Measurements from ENCODE around the gene SPAG17. TPM values are rescaled to one million over a fixed set of nuclear protein-coding genes. Genes with fewer than 3 reads are reported as not detected.

Gene SPAG17
- total and polyA plus RNA-seq, 8 donors, result 1.3 to 18.3 (median 9.7) TPM

GRCh38 chr1:118217141-118217838 lies 32.3 kb upstream of the SPAG17 start:
- Histone ChIP-seq H3K4me1 (no peaks in the 10 kb centered on the region), H3K27me3 (no peaks in the 10 kb centered on the region), H3K27ac (no peak overlapping the region), H3K36me3 (no peaks in the 10 kb centered on the region), H3K9me3 (no peaks in the 10 kb centered on the region), H3K4me3 (no peak overlapping the region)
- intact Hi-C loops (cut with DNase I), result no loop called here
- no peak for ATAC-seq
- DNase-seq, result no peak
- TF ChIP-seq, protein P1, sequence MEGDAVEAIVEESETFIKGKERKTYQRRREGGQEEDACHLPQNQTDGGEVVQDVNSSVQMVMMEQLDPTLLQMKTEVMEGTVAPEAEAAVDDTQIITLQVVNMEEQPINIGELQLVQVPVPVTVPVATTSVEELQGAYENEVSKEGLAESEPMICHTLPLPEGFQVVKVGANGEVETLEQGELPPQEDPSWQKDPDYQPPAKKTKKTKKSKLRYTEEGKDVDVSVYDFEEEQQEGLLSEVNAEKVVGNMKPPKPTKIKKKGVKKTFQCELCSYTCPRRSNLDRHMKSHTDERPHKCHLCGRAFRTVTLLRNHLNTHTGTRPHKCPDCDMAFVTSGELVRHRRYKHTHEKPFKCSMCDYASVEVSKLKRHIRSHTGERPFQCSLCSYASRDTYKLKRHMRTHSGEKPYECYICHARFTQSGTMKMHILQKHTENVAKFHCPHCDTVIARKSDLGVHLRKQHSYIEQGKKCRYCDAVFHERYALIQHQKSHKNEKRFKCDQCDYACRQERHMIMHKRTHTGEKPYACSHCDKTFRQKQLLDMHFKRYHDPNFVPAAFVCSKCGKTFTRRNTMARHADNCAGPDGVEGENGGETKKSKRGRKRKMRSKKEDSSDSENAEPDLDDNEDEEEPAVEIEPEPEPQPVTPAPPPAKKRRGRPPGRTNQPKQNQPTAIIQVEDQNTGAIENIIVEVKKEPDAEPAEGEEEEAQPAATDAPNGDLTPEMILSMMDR (IDR thresholded peaks at IDR 0.05), result no peak

GRCh38 chr1:118214866-118215265 lies 29.8 kb upstream of the SPAG17 start:
- H3K9me3 ChIP-seq, result no peaks in the 10 kb centered on the region
- TF ChIP-seq, protein P1 (IDR thresholded peaks at IDR 0.05), result no peak
- H3K27me3 ChIP-seq, result no peaks in the 10 kb centered on the region
- intact Hi-C loops (cut with DNase I), result no loop called here
- H3K4me3 ChIP-seq, result no peak overlapping the region
- ATAC-seq, result no peak
- no peak for DNase-seq
- no peaks in the 10 kb centered on the region for H3K4me1 ChIP-seq
- H3K36me3 ChIP-seq, result no peaks in the 10 kb centered on the region
- H3K27ac ChIP-seq, result no peak overlapping the region

- TF ChIP-seq, protein P1 (IDR thresholded peaks at IDR 0.05), result no peak
- no peak overlapping the region for H3K27ac ChIP-seq
- DNase-seq (no peak), ATAC-seq (no peak)
- H3K36me3 ChIP-seq, result no peaks in the 10 kb centered on the region
- intact Hi-C loops (cut with DNase I), result no loop called here
- no peak overlapping the region for H3K4me3 ChIP-seq
- H3K9me3 ChIP-seq, result no peaks in the 10 kb centered on the region
- no peaks in the 10 kb centered on the region for H3K27me3 ChIP-seq
- no peaks in the 10 kb centered on the region for H3K4me1 ChIP-seq
Measured at GRCh38 chr1:118210723-118211110, 25.7 kb upstream of the SPAG17 start.

DNA sequence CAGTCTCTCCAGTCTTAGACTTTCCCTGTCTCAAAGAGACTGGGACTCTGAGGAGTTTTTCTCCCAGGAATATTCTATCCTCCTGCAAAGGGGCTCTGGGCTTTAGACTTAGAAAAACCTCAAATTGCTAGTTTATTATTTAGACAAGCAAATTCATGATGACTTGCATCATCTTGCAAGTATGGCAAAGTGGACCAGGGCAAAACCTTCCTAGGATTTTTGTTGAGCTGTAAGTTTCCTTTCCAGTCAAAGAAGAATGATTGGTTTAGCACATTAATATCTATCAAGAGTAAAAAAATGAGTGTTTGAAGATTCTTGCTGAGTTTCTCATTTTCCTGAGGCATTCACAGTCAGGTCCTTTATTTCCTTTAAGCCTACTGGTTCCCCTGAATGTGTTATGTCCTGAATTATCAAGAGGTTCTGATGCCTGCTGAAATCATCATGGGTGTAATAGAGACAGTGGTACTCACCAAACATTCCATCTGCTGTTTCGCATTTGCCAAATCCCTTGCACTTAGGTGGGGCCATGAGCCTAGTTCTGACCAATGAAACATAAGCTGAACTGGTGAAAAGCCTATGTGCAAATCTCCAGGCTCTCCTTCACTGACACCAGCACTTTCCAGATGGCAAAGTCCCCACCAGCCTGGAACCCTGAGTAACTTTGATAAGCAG lies 25.2 kb upstream of the SPAG17 start:
- Histone ChIP-seq H3K27ac (no peak overlapping the region), H3K36me3 (no peaks in the 10 kb centered on the region), H3K4me3 (no peak overlapping the region), H3K27me3 (no peaks in the 10 kb centered on the region), H3K9me3 (no peaks in the 10 kb centered on the region), H3K4me1 (no peaks in the 10 kb centered on the region)
- DNase-seq (no peak), ATAC-seq (no peak)
- TF ChIP-seq, protein P1 (IDR thresholded peaks at IDR 0.05), result no peak
- intact Hi-C loops (cut with DNase I), result no loop called here

- Histone ChIP-seq H3K4me1 (no peaks in the 10 kb centered on the region), H3K4me3 (no peak overlapping the region), H3K9me3 (no peaks in the 10 kb centered on the region), H3K27ac (no peak overlapping the region), H3K36me3 (no peaks in the 10 kb centered on the region), H3K27me3 (no peaks in the 10 kb centered on the region)
- no peak for ATAC-seq
- DNase-seq, result no peak
- intact Hi-C loops (cut with DNase I), result no loop called here
- TF ChIP-seq, protein P1 (IDR thresholded peaks at IDR 0.05), result no peak
Measured at GRCh38 chr1:118209648-118210047, 24.6 kb upstream of the SPAG17 start.
